Amygdala (tissue), 56 donors: ENCODE measurements around the gene GPSM1.
A peak's percentile ranks its signal among the peaks of the same experiment; 100 is the strongest.

Source experiments
- DNase-seq, 56 donors: peaks; one replicate each; lab custom pipeline; 2025; lab: John Stamatoyannopoulos, UW

Gene GPSM1

DNA sequence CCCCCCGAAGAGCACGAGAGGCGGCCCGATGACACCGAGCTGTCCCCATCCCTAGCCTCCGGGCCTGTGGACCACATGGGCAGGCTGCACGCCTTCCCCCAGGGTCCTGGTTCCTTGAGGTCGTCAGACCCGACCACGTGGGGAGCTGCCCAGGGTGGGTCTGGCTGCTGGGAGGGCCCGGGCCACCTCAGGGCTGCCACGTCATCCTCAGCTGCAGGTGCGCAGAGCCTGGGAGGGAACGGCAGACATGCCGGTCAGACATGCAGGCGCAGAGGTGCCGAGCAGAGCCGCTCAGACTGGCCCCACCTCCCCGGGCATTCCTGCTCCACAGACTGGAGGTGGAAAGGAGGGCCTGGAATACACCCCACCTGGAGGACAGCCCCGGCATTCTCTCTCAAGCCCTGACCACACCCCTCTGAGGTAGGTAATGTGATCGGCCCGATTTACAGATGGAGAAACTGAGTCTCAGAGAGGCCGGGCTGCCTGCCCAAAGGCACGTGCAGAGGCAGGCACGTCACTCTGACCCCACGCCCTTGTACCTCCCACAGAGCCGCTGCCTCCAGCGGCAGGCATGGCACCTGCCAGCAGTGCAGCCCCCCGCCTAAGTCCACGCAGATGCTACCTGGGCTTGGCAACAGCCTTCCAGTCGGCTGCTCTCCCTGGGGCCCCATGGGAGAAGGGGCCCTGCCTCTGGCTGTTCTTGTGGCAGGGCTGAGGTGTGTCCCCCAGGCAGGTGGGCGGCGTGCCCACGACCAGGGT, 24.1 kb upstream of the GPSM1 start:
- DNase-seq, result no peak

- DNase-seq, result no peak
Measured at GRCh38 chr9:136303825-136304416, 23.4 kb upstream of the GPSM1 start, which contains the start of gene CCDC187. TSS of gene CCDC187 (minus strand) at chr9:136304094. CDS start at chr9:136303830, 264 bp downstream.

DNA sequence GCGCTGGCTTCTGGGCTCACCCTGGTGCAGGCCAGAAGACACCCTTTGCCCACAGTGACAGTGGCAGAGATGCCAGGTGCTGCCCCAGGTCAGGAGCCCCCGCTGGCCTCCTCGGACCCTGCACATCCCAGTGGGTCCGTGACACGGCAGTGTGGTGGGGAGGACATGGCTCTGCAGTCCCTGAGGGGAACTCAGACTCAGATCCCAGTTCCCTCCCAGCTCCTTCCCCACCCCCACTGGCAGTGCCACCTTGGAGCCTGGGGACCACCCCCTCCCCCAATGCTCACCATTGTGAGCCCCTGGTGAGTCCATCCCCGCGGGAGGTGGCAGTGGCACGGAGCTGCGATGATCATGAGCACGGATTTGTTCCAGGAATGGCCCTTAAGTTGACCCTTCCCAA, 22.9 kb upstream of the GPSM1 start:
- DNase-seq, result no peak

DNA sequence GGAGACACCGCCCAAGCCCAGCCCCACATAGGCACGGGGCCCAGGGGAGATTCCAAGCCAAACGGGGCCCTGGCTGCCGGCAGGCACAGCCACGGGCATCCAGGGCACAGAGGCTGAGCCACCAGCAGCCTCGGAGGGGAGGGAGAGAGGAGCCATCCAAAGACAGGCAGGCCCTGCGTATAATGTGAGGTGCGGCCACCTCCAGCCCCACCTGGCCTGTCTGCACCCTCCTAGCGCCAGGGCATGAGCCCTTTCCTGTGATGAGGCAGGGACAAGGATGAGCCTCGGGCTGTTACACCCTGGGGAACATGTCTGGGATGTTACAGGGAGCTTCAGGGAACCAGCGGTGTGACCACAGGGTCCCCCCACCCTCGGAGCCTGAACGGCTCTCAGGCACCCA, 22.4 kb upstream of the GPSM1 start:
- no peak for DNase-seq

- no peak for DNase-seq
Measured at GRCh38 chr9:136305804-136306203, 21.5 kb upstream of the GPSM1 start.

GRCh38 chr9:136306211-136307208, 20.8 kb upstream of the GPSM1 start:
- no peak for DNase-seq

DNA sequence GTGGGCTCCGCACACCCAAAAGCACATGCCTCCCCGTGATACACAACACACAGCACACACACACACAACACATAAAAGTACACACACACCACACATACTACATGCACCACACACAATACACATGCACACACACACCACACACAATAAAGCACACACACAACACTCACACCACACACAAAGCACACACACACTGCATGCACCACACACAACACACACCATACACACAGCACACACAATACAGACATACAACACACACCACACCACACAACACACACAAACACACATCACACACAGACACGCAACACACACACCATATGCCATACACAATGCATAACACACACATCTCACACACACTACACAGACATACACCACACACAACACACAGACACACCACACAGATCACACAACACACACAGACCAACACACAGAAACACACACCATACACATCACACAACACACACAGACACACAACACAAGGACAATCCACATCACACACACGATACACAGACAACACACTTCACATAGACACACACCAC, 20.1 kb upstream of the GPSM1 start:
- no peak for DNase-seq

DNA sequence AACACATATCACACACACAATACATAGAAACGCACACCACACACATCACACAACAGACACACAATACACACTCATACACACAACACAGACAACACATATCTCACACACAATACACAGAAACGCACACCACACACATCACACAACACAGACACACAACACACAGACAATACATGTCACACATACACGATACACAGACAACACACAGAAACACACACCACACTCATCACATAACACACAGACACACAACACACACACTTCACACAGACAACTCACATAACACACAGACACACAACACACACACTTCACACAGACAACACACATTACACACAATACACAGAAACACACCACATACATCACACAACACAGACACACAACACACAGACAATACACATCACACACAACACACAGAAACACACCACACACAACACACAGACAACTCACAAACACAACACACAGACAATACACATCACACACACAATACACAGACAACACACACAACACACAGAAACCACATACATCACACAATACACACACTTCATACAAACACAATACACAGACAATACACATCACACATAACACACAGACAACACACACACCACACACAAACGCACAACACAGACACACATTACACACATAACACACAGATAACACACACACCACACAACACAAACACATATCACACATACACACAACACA, 19.2 kb upstream of the GPSM1 start:
- no peak for DNase-seq

GRCh38 chr9:136308702-136309053, 18.7 kb upstream of the GPSM1 start:
- DNase-seq, result no peak

DNA sequence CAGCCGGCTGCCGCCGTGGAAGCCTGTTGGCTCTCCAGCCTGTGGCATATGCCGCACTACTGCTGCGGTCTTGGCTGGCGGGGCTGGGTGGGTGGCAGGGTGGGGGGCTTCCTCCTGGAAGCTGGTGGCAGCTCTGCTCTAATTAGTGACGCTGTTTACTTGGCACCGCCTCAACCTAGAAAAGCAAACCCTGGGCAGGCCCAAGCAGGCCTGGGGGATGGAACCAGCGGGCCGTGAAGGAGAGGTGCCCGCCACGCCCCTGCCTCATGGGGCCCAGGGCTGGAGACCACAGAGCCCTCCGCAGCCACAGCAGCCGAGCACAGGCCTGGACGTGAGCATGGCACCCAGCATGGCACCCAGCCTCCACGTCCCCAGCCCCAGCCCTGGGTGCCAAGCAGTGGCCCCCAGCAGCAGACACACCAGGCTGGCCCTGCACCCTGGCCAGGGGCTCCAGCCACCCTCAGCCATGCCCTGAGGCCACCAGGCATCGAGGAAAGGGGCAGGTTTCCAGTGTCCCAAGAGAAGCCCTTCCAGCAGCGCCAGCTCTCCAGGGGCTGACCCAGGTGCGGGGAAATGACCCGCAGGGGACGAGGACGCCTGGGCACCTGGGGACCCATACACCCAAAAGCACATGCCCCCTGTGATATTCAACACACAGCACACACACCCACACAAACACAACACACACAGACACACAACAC, 18.1 kb upstream of the GPSM1 start:
- no peak for DNase-seq

GRCh38 chr9:136309806-136310220, 17.5 kb upstream of the GPSM1 start:
- no peak for DNase-seq

GRCh38 chr9:136310273-136311030, 16.9 kb upstream of the GPSM1 start:
- DNase-seq, result no peak

DNA sequence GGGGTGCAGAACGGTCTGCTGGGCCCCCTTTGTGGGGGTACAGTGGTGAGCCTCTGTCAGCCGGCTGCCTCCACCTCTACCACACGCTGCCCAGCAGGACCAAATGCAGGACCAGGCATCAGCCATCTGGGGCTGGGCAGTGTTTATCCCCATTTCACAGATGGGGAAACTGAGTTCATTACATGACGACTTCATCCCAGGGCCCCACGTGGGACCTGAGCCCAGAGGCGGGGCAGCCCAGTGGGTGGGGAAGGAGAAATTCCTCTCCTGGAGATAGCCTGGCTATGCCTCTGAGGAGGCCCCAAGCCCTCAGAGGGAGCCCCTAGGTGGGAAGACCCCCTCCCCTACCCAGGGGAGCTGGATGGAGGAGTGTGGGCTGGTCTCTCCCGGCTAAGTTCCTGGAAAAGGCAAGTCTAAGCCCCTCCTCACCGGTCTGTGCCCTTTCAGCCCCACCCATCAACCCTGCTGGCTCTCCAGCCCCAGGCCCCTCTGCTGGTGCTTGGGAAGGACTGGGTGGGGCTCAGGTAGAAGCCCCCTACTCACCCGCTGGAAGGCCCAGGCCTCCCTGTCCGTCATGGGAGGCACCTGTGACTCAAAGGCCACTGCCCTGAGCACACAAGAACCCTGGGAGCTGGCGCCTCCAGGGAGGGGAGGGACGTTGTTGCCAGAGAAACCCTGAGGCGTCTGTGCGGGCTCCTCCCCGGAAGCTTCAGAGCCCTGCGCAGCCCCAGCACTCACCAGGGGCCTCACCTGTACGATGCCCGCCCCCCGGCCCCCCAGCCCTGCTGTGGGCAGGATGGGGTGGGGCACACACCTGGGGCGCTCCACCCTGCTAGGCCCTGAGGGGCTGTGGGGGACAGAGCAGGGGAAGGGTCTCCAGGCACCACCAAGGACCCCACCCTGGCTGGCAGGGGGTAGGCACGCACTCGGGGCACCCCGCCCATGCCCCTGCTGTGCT, 16.0 kb upstream of the GPSM1 start:
- no peak for DNase-seq

GRCh38 chr9:136312009-136312375, 15.3 kb upstream of the GPSM1 start:
- DNase-seq, result no peak

DNA sequence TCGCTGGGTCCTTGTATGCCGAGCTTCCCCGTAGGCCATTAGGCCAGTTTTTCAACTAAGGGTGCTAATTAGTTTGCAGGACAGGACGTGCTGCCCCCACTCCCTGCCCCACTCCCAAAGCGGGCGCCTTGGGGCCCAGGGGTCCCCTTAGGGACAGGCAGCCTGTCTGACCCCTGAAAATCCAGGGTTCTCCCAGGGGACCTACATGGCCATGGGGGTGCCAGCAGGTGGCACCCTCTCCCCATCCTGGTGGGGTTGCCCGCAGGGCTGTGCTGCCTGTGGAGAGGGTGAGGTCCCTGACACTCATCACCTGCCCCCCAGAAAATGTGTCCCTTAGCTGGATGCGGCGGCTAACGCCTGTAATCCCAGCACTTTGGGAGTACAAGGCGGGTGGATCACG, 14.9 kb upstream of the GPSM1 start:
- peak in 29 of 56 donors; percentile 2 to 70 (median 24) for DNase-seq

DNA sequence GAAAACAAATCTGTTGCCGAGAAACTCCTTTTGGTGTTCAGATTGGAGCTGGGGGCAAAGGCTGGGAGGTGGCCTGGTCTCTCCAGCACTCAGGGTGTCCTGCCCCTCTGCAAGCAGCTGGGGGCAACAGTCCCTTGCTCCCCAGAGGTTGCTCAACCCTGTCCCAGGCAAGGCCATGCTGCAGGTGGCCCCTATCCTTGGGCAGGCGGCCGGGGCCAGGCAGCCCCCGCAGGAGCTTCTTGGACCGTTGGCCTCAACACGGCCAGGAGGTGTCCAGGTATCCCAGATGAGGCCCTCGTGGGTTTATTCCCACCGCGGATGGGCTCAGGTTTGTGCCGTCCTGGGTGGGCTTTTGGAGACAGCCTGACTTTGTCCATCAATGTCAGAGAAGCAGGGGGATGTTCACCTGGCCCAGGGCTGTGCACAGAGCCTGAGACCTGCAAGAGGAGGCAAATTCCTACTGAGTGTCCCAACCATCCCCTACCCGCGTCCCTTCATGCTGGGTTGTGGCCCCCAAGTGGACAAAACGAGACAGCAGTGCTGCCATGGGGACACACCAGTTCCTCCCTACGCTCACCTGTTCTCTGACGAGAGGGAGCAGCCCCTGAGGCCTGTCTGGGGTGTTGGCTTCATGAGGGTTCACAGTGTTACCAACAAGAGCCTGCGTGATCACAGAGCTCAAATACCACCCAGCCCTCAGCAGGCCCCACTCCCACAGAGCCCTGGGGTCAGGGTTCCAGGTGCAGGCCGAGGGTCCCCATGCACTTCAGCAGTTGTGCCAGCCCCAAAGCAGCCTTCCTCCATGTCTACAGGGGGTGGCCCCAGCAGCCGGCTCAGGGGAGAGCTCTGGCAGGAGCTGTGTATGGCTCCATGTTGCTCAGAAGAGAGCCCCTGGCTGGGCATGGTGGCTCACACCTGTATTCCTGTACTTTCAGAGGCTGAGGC, 14.0 kb upstream of the GPSM1 start:
- no peak for DNase-seq

- DNase-seq, result no peak
Measured at GRCh38 chr9:136314056-136314416, 13.3 kb upstream of the GPSM1 start.
